Raji (cell line): ENCODE data around the gene CCDC137.

Experiments used
- POLR2A ChIP-seq: IDR thresholded peaks from 2 replicates; pipeline ENCODE4 v1.6.1; 2011; ENCODE audit warnings: low read depth, low read length, control low read depth; ENCODE audit not compliant: insufficient read depth

The CCDC137 gene

GRCh38 chr17:81712468-81713003 lies 46.0 kb downstream of the CCDC137 start:
- peak; percentile 1; the same call in 1 of the 2 replicates for TF ChIP-seq POLR2A

- TF ChIP-seq POLR2A, result no peak
These were observed 46.5 kb downstream of the CCDC137 start for GRCh38 chr17:81713004-81713555.

- TF ChIP-seq POLR2A, result no peak
These were observed 47.2 kb downstream of the CCDC137 start for GRCh38 chr17:81713556-81714411.

- TF ChIP-seq POLR2A, result no peak
These were observed 48.0 kb downstream of the CCDC137 start for GRCh38 chr17:81714412-81715106.

- TF ChIP-seq POLR2A, result no peak
These were observed 48.8 kb downstream of the CCDC137 start for GRCh38 chr17:81715107-81715871.

- TF ChIP-seq POLR2A, result no peak
These were observed 49.5 kb downstream of the CCDC137 start for GRCh38 chr17:81715872-81716673.

- no peak for TF ChIP-seq POLR2A
These were observed 50.1 kb downstream of the CCDC137 start for GRCh38 chr17:81716674-81716996.

- no peak for TF ChIP-seq POLR2A
These were observed 50.7 kb downstream of the CCDC137 start for GRCh38 chr17:81717049-81717765.

- no peak for TF ChIP-seq POLR2A
These were observed 51.2 kb downstream of the CCDC137 start for GRCh38 chr17:81717766-81718089.

- no peak for TF ChIP-seq POLR2A
These were observed 53.1 kb downstream of the CCDC137 start for GRCh38 chr17:81719410-81720266.

GRCh38 chr17:81720267-81721071 lies 53.9 kb downstream of the CCDC137 start:
- TF ChIP-seq POLR2A, result no peak
